Lower lobe of right lung (tissue), 2 donors: ENCODE data around the gene C11orf87. TPM values are rescaled to one million over a fixed set of nuclear protein-coding genes. Genes with fewer than 3 reads are reported as not detected.

Experiments used
- ATAC-seq, 2 donors: fragments of 200-7000 bp; cut with Tn5 transposase; one replicate each; pipeline ENCODE4 v1.9.1; 2020 to 2022; ENCODE audit warnings: mild to moderate bottlenecking in 2 of 2, moderate library complexity in 2 of 2
- DNase-seq: peaks from one replicate; pipeline ENCODE4 v3.0.0-alpha.2; 2020
- H3K27ac ChIP-seq: fragments of 200-600 bp; one replicate; pipeline ENCODE4 v1.8.0; 2022
- H3K27me3 ChIP-seq: fragments of 200-600 bp; one replicate; pipeline ENCODE4 v1.8.0; 2022; ENCODE audit warnings: low read depth
- H3K36me3 ChIP-seq: fragments of 200-600 bp; one replicate; pipeline ENCODE4 v1.8.0; 2022; ENCODE audit warnings: mild to moderate bottlenecking
- H3K4me1 ChIP-seq: fragments of 200-600 bp; one replicate; pipeline ENCODE4 v1.8.0; 2022
- H3K4me3 ChIP-seq: fragments of 200-600 bp; one replicate; pipeline ENCODE4 v1.8.0; 2022; ENCODE audit warnings: mild to moderate bottlenecking
- H3K9me3 ChIP-seq: fragments of 200-600 bp; one replicate; pipeline ENCODE4 v1.8.0; 2022
- intact Hi-C: fragments of 100-400 bp; cut with DNase I; formaldehyde crosslinking; loops from one replicate; pipeline ENCODE4 v1.11.0; 2022
- total RNA-seq: library from RNA; stranded (reverse); fragmentation: NEBNext Ultra II Directional; extraction: Animal tissue kit (Norgen Biotek cat#: 25700); gene quantifications from one replicate; pipeline ENCODE4 v1.2.1, GENCODE V29; 2021
- TF ChIP-seq, protein P1 (sequence below): fragments of 200-600 bp; IDR thresholded peaks from one replicate; pipeline ENCODE4 v1.8.0; 2022; ENCODE audit warnings: antibody characterized with exemption, mild to moderate bottlenecking
- donor health status: DM: no; HTN: yes; CAD: no; lungs with severe emphysema.

C11orf87 gene
- total RNA-seq, 1 donor from 2014 or later = 0.09 TPM

DNA sequence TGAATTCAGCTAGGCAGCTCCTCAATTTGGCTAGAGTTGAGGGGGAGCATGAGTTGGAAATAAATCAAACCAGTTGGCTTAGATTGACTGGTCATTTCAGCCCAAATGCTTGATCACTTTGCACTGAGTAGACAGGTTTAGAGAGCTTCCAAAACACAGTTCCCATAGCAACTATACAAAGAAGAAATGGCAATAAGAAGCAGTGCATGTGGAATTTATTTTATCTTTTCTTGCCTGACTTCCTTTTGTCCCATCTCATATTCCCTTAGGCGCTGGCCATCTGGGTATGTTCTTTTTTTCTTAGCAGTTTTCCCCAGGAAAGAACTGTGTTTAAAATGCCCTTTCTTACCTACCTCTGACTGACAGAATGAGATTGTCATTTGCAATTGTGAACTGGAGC, 38.7 kb upstream of the C11orf87 start:
- intact Hi-C loops = no loop called here
- Histone ChIP-seq H3K4me3 (no peak overlapping the region), H3K4me1 (no peaks in the 10 kb centered on the region), H3K9me3 (no peaks in the 10 kb centered on the region), H3K36me3 (no peaks in the 10 kb centered on the region), H3K27me3 (no peaks in the 10 kb centered on the region), H3K27ac (no peak overlapping the region)
- TF ChIP-seq, protein P1, sequence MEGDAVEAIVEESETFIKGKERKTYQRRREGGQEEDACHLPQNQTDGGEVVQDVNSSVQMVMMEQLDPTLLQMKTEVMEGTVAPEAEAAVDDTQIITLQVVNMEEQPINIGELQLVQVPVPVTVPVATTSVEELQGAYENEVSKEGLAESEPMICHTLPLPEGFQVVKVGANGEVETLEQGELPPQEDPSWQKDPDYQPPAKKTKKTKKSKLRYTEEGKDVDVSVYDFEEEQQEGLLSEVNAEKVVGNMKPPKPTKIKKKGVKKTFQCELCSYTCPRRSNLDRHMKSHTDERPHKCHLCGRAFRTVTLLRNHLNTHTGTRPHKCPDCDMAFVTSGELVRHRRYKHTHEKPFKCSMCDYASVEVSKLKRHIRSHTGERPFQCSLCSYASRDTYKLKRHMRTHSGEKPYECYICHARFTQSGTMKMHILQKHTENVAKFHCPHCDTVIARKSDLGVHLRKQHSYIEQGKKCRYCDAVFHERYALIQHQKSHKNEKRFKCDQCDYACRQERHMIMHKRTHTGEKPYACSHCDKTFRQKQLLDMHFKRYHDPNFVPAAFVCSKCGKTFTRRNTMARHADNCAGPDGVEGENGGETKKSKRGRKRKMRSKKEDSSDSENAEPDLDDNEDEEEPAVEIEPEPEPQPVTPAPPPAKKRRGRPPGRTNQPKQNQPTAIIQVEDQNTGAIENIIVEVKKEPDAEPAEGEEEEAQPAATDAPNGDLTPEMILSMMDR = no peak
- DNase-seq (no peak), ATAC-seq (no peak)

DNA sequence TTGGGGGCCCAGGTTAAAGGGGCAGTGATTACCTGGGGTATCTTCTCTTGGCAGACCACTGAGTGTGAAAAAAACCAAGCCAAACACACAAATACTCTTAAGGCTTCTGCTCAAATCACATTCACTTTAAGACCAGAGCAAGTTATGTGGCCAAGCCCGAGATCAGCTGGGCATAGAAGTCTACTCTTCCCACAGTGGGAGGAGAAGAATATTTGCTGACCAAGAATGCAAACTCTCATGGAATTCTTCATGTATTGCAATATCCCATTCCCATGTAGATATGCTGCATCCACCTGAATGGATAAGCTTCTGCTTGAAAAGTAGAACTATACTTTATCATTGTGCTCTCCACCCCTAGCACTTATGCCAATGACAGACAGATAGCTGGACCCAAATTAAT, 37.1 kb upstream of the C11orf87 start:
- H3K4me1 ChIP-seq = no peaks in the 10 kb centered on the region
- no peak overlapping the region for H3K4me3 ChIP-seq
- ATAC-seq = no peak
- no peaks in the 10 kb centered on the region for H3K36me3 ChIP-seq
- H3K9me3 ChIP-seq = no peaks in the 10 kb centered on the region
- H3K27ac ChIP-seq = no peak overlapping the region
- DNase-seq = no peak
- intact Hi-C loops = no loop called here
- no peaks in the 10 kb centered on the region for H3K27me3 ChIP-seq
- TF ChIP-seq, protein P1 = no peak

DNA sequence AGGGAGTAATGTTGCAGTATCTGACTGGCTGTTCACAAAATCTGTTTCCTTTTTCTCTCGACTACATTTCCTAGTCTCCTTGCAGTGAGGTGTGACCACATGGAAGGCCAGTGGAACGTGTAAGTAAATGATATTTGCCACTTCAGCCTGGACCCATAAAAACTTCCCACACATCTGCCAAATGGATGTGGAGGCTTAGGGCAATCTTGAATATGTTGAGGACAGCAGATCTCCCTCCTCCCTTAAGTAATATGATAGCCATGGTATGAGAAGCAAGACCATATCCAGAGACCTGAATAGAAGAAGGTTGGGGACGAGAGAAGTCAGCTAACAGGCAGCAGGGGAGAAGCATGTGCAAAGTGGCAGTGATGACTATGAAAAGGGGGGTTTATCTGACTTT, 33.0 kb upstream of the C11orf87 start:
- no peak overlapping the region for H3K27ac ChIP-seq
- no peaks in the 10 kb centered on the region for H3K4me1 ChIP-seq
- no peaks in the 10 kb centered on the region for H3K9me3 ChIP-seq
- TF ChIP-seq, protein P1 = no peak
- H3K27me3 ChIP-seq = no peaks in the 10 kb centered on the region
- ATAC-seq (no peak), DNase-seq (no peak)
- intact Hi-C loops = no loop called here
- no peak overlapping the region for H3K4me3 ChIP-seq
- no peaks in the 10 kb centered on the region for H3K36me3 ChIP-seq

DNA sequence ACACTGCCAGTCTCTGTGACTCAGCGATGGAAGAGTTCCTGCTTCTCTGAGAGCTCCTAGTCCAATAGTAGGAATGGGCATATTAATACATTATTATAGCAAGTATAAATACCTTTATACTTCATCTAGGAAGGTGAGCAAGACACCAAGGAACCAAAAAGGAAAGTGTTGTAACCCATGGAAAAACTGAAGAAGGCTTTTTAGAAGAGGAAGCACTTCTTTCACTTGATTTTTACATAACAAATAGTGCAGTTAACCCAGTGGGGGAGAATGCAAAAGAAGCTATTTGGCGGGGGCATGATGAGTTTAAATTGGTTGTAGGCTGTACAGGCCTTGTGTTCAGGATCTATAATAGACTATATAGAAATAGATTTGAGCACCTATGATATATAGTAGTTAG, 31.2 kb upstream of the C11orf87 start:
- ATAC-seq (no peak), DNase-seq (no peak)
- Histone ChIP-seq H3K4me1 (no peaks in the 10 kb centered on the region), H3K27me3 (no peaks in the 10 kb centered on the region), H3K27ac (no peak overlapping the region), H3K36me3 (no peaks in the 10 kb centered on the region), H3K9me3 (no peaks in the 10 kb centered on the region), H3K4me3 (no peak overlapping the region)
- intact Hi-C loops = no loop called here
- TF ChIP-seq, protein P1 = no peak

DNA sequence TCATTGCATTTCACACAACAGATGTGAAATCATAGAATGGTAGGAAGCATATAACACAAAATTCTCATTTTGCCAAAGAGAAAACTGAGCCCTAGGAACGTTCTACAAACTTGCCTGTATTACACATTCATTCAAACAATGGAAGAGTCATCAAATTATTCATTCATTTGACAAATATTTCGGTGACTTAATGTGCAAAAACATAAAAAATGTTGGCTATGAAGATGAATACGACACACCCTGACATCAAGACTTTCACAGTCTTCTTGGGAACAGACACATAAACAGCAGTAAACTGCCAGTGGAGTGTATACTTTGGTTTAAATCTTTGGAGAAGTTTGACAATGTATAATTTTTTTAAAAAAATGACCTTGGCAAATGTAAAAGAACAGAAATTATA, 20.4 kb upstream of the C11orf87 start:
- no peaks in the 10 kb centered on the region for H3K9me3 ChIP-seq
- ATAC-seq = no peak
- no peak overlapping the region for H3K4me3 ChIP-seq
- H3K4me1 ChIP-seq = no peaks in the 10 kb centered on the region
- intact Hi-C loops = no loop called here
- no peaks in the 10 kb centered on the region for H3K36me3 ChIP-seq
- DNase-seq = no peak
- TF ChIP-seq, protein P1 = no peak
- H3K27ac ChIP-seq = no peak overlapping the region
- H3K27me3 ChIP-seq = no peaks in the 10 kb centered on the region

DNA sequence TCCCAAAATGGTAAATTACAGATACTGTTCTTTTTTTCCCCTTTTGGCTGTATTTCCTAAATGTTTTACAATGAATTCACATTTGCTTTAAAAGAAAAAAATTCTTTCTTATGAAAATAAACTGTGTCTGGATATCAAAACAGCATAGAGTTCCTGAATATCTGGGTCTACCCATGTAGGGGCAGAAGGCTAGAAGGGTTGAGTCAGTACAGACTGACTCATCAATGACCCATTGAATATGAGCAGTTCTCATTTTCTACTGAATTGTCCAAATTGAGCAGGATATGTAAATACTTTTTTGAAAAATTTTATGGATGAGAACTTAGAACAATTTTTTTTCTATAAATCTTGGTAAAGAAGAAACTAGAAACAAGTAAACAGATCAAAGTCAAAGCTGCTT, 16.3 kb upstream of the C11orf87 start:
- H3K4me1 ChIP-seq = no peaks in the 10 kb centered on the region
- TF ChIP-seq, protein P1 = no peak
- no peaks in the 10 kb centered on the region for H3K9me3 ChIP-seq
- ATAC-seq (no peak), DNase-seq (no peak)
- intact Hi-C loops = no loop called here
- H3K27me3 ChIP-seq = no peaks in the 10 kb centered on the region
- no peaks in the 10 kb centered on the region for H3K36me3 ChIP-seq
- no peak overlapping the region for H3K4me3 ChIP-seq
- H3K27ac ChIP-seq = no peak overlapping the region
